A673 (cell line): ENCODE results near the gene TGM2. TPM values are rescaled to one million over a fixed set of nuclear protein-coding genes. Genes with fewer than 3 reads are reported as not detected.

Experiments
- BruUV-seq: library from RNA; stranded (reverse); fragments of 400-500 nt; replicated peaks from 2 replicates; lab custom pipeline; 2021; lab: Mats Ljungman, UMichigan
- CTCF ChIA-PET: fragments of 300-600 bp; sonication (Branson Sonifier 250); formaldehyde crosslinking; loops from one replicate; lab custom pipeline; 2022; ENCODE audit warnings: antibody characterized with exemption; lab: Charles Lee
- POLR2A ChIA-PET: fragments of 300-600 bp; sonication (Branson Sonifier 250); formaldehyde crosslinking; loops from one replicate; lab custom pipeline; 2022; ENCODE audit warnings: antibody characterized with exemption; ENCODE audit not compliant: low non-redundant PET; lab: Charles Lee
- DNase-seq: peaks from one replicate; pipeline ENCODE4 v3.0.0-alpha.2; 2015; ENCODE audit warnings: low spot score
- H3K27ac ChIP-seq: fragments of 200-600 bp; sonication (generic); 2 replicates; pipeline ENCODE4 v1.5.1; 2016; ENCODE audit warnings: mixed run types, low read depth, mild to moderate bottlenecking, mixed read lengths, antibody characterized with exemption, low read length; ENCODE audit not compliant: poor library complexity, severe bottlenecking
- H3K27me3 ChIP-seq: fragments of 200-600 bp; sonication (generic); replicated peaks from 2 replicates; pipeline ENCODE4 v1.6.1; 2017; ENCODE audit warnings: mixed run types, low read depth, mild to moderate bottlenecking, mixed read lengths, antibody characterized with exemption, low read length; ENCODE audit not compliant: insufficient read depth, poor library complexity
- H3K36me3 ChIP-seq: fragments of 200-600 bp; sonication (generic); 2 replicates; pipeline ENCODE4 v1.6.1; 2016; ENCODE audit warnings: mixed run types, mild to moderate bottlenecking, mixed read lengths, antibody characterized with exemption, low read length; ENCODE audit not compliant: insufficient read depth, poor library complexity, severe bottlenecking
- H3K4me1 ChIP-seq: fragments of 200-600 bp; sonication (generic); 2 replicates; pipeline ENCODE4 v1.6.1; 2017; ENCODE audit warnings: mixed run types, mild to moderate bottlenecking, mixed read lengths, antibody characterized with exemption, low read length; ENCODE audit not compliant: insufficient read depth, poor library complexity, severe bottlenecking
- H3K4me3 ChIP-seq: fragments of 200-600 bp; sonication (generic); 2 replicates; pipeline ENCODE4 v1.5.1; 2016; ENCODE audit warnings: low read depth, mixed run types, mild to moderate bottlenecking, mixed read lengths, low read length; ENCODE audit not compliant: poor library complexity, severe bottlenecking
- H3K9me3 ChIP-seq: fragments of 200-600 bp; sonication (generic); 2 replicates; pipeline ENCODE4 v1.6.1; 2016; ENCODE audit warnings: mixed run types, low read depth, mild to moderate bottlenecking, mixed read lengths, antibody characterized with exemption, low read length; ENCODE audit not compliant: poor library complexity, severe bottlenecking
- CTCF ChIP-seq: fragments of 300-800, 200-600 bp; sonication (generic); conservative IDR thresholded peaks from 2 replicates; pipeline ENCODE4 v1.5.1; 2017; ENCODE audit warnings: low read depth, mild to moderate bottlenecking, antibody characterized with exemption, low read length, moderate library complexity, mixed read lengths
- EZH2 ChIP-seq: fragments of 200-600 bp; sonication (generic); IDR thresholded peaks from 2 replicates; pipeline ENCODE4 v1.6.1; 2017; ENCODE audit warnings: borderline replicate concordance, low read depth, mild to moderate bottlenecking, mixed read lengths, antibody characterized with exemption, low read length; ENCODE audit not compliant: poor library complexity, severe bottlenecking
- intact Hi-C: fragments of 100-400 bp; cut with micrococcal nuclease; formaldehyde crosslinking; loops from one replicate; pipeline ENCODE4 v1.10.0; 2022; ENCODE audit not compliant: unreplicated experiment
- total RNA-seq: library from RNA; stranded (reverse); gene quantifications from 2 replicates; pipeline ENCODE4 v1.2.3, GENCODE V29; 2021

The TGM2 gene
- total RNA-seq, 1 experiment from 2014 or later: 0.43 TPM

GRCh38 chr20:38150335-38151170 is 14.5 kb downstream of the TGM2 start:
- Histone ChIP-seq H3K4me1 (no peaks in the 10 kb centered on the region), H3K36me3 (no peaks in the 10 kb centered on the region), H3K4me3 (no peak overlapping the region), H3K9me3 (no peaks in the 10 kb centered on the region), H3K27me3 (no peaks in the 10 kb centered on the region), H3K27ac (no peak overlapping the region)
- CTCF ChIA-PET: no interaction called here
- POLR2A ChIA-PET: no interaction called here
- TF ChIP-seq CTCF: no peak
- TF ChIP-seq EZH2: no peak
- BruUV-seq: no TSS peak
- DNase-seq: no peak
- intact Hi-C loops: no loop called here

GRCh38 chr20:38148328-38149102 is 16.6 kb downstream of the TGM2 start:
- Histone ChIP-seq H3K27ac (no peak overlapping the region), H3K4me3 (no peak overlapping the region), H3K27me3 (no peaks in the 10 kb centered on the region), H3K9me3 (no peaks in the 10 kb centered on the region), H3K36me3 (no peaks in the 10 kb centered on the region), H3K4me1 (no peaks in the 10 kb centered on the region)
- POLR2A ChIA-PET: interaction anchor here (0.7 kb wide), 1 partner anchor 129 kb away, joined by 17 read pairs; no protein-coding TSS in a partner anchor
- DNase-seq: no peak
- intact Hi-C loops: no loop called here
- no TSS peak for BruUV-seq
- TF ChIP-seq EZH2 (no peak), CTCF (no peak)
- CTCF ChIA-PET: no interaction called here

GRCh38 chr20:38147751-38148150 is 17.3 kb downstream of the TGM2 start:
- CTCF ChIA-PET: no interaction called here
- TF ChIP-seq EZH2: no peak
- TF ChIP-seq CTCF: no peak
- H3K27ac ChIP-seq: no peak overlapping the region
- POLR2A ChIA-PET: no interaction called here
- H3K36me3 ChIP-seq: no peaks in the 10 kb centered on the region
- BruUV-seq: no TSS peak
- intact Hi-C loops: no loop called here
- H3K4me3 ChIP-seq: no peak overlapping the region
- H3K4me1 ChIP-seq: no peaks in the 10 kb centered on the region
- H3K27me3 ChIP-seq: no peaks in the 10 kb centered on the region
- no peaks in the 10 kb centered on the region for H3K9me3 ChIP-seq
- DNase-seq: no peak
